Stimulated activated CD8-positive, alpha-beta memory T cell treated with anti-CD3 and anti-CD28 coated beads, Interleukin-4, amount 100 ng/mL, for 24 hours (primary cell): ENCODE data around the gene GOLT1A.
A peak's percentile ranks its signal among the peaks of the same experiment; 100 is the strongest.

Experiments
- DNase-seq: peaks from one replicate; pipeline ENCODE4 v3.0.0-alpha.2; 2020; ENCODE audit warnings: low read depth

GOLT1A gene

DNA sequence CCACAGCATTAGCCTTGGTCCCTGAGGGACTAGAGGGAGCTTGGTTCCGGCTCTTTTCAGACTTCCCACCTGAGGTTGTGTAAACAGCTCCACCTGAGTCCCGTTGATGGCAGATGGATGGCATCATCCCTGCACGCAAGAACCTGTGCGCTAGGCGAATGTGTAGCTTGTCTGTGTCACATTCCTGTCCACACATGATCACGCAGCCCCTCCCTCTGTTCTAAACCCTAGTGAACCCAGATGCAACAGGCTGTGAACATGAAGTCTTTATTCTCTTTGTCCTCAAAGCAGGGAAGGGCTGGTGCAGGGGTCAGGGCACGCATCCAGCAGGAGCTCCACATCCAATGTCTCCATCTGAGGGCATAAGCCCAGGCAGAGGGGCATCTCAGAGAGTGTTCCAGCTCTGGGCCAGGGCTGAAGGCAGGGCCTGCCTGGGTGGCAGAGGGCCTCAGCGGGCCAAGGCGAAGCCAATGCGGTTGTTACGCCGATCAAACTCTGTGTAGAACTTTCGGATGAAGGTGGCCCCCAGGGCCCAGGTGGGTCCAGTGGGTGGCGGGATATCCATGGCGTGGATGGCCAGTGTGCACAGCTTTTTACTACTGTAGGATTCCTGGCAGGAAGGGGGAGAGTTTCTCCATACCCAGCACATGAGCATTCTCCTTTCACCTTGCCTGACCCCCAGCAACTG lies 59.1 kb downstream of the GOLT1A start:
- no peak for DNase-seq

DNA sequence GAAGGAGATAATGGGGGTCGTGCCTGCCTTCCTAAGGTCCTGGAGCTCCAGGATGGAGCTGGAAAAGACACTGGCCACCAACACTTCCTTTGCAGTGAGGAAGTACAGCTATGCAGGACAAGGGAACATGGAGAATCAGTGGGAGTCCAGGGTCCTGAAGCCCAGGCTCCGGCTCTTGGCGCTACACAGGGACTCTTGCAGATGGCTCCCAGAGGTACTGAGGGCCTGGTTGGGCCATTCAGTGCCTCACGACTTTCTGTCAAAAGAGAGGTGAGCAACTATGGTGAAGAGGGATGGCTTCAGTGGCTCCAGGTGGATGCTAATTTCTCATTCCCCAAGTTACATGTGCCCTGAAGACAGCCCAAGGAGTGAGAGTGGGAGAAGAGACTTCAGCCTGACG lies 60.1 kb downstream of the GOLT1A start:
- no peak for DNase-seq

- DNase-seq = no peak
Observed at GRCh38 chr1:204152310-204153044, 61.3 kb downstream of the GOLT1A start.

DNA sequence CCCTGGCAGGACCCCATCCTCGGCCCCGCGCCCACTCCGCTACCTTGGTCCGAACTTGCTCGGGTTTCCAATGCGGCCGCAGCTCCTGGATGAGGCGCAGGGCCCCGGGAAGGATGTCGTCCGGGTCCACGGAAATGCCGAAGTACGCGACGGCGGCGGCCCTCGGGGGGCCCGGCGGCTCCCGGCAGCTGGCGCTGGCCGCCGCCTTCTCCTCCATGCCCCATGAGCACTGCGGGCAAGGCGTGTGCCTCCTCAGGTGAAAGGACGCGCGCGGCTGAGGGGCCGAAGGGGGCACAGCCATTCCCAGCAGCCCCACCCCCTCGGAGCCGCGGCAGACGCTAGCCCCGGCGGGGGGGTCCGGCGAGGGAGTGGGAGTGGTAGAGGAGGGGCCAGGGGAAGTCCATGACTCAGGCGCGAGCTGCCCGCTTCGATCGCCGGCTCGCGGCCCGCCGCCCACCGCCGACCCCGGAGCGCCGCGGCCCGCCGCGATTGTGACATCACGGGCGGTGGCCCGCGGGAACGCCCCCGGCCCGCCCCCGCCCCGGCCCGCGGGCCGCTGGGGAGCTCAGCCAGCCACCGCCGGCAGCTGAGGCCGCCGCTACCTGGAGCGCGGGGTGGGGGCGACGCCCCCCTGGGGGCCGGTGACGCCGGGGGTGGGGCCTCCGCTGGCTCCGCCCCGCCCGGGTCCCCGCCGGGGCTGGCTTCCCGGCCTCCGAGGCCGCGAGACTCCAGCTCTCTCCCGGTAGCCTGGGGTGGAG lies 62.1 kb downstream of the GOLT1A start, which contains the start of gene ETNK2:
TSS of gene ETNK2 (minus strand) at position 493 of the 758 bp plus-strand sequence. CDS start at position 301, 192 bp downstream.
- DNase-seq = peak; percentile 27

DNA sequence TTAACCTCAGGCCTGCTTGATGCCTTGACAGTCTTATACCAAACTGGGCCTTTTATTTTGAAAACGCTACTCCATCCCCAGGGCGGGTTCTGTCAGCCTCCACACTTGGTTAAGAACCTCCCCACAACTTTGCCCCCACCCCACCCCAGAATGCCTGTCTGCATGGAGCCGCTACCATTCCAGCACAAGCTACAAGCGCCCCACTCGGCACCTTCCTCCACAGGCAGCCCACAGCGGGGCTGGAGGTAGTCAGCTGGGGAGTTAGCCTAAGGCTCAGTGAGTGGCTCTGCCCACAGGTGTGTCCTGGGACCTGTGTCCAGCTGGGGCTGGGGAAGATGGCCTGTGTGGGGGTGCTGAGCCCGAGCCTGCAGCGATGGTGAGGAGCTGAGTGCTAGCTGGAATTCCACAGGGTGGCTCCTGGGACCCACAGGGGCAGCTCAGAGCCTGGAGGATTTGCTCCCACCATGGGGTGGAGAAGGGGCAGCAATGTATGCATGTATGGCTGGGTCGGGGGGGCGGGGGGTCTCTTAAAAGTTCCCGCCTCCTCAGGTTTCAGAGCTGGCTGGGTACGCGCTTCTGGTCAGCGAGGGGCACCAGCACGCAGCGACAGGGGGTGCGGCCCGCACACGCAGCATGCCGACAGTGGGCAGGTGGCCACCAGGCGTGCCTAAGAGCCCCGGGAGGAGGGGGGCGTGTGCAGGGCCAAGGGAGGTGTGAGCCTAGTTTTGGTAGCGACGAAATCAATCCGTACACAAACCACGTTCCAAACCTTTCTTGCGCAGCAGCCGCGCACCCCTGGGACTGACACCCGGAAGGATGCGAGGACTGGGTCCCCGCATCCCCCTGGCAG lies 62.9 kb downstream of the GOLT1A start:
- no peak for DNase-seq

- no peak for DNase-seq
Observed at GRCh38 chr1:204149635-204150565, 63.9 kb downstream of the GOLT1A start.

DNA sequence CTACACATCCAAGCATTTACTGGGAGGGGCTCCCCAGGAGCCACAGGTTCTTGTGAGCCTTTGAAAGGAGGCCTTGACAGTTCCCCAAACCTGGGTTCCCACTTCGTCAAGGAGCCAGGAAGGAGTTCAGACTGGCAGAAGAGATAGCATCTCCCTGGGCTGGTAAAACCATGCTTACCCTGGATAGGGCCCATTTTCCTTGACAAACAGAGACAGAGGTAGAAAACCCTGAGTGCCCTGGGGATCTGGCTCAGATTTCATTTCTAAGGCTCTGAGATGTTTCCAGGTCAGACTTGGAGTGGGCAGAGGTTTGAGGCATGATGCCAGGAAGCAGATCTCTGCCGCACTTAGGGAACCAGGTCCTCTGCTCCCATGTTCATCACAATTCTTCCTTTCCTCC lies 64.7 kb downstream of the GOLT1A start:
- DNase-seq = no peak
